HG03025 (cell line): Measurements from ENCODE around the gene SIAH2.

Experiments
- ATAC-seq: cut with Tn5 transposase; IDR thresholded peaks from one replicate; pipeline ENCODE4 v1.9.1; 2021; ENCODE audit warnings: mild to moderate bottlenecking, moderate library complexity; ENCODE audit not compliant: unreplicated experiment, low FRiP score

The SIAH2 gene

DNA sequence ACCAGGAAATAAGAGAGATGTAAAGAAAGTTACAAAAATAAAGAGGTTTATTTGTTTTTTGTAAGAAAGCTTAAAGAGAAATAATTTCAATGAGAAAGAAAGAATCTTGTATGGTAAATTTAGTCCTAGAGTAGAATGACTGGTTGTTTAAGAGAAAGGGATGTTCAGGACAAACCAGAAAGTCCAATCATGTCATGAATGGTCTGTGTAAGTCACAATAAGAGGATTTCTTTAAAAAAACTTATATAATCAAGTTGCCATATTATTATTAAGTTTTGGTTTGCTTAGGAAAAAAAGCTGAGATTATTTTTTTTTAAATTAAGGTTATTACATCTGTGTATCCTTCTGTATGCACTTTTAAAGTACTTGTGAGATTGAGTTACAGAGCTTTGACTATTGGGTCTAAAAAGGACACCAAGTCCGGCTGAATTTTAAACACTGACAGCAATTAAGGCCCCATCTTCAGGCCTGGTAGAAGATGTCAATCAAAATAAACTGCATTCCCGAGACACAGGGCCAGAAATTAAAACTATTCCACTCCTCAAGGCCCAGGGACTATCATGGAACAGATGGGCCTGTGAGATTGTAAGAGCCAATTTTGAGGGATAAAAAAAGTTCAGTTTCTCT is 71.4 kb downstream of the SIAH2 start:
- ATAC-seq: no peak
